Inflammatory macrophage treated with lipopolysaccharide for 1 hour (primary cell): Measurements from ENCODE around the gene FAM25G.
"Not testable (repeated sequence)": the region's sequence is repeated elsewhere in the genome, so short reads cannot be mapped to it uniquely, and the experiment has no call there.

Experiments
- DNase-seq, 2 donors: peaks; one replicate each; pipeline ENCODE4 v3.0.0-alpha.2; 2020 to 2022

FAM25G gene

GRCh38 chr10:47462577-47463358 lies 28.7 kb downstream of the FAM25G start:
- DNase-seq = not testable (repeated sequence)

- DNase-seq = peak; percentile 20 to 30
These were observed 30.2 kb downstream of the FAM25G start for GRCh38 chr10:47461261-47461687.

- no peak for DNase-seq
These were observed 32.9 kb downstream of the FAM25G start for GRCh38 chr10:47458466-47459154.

- no peak for DNase-seq
These were observed 33.7 kb downstream of the FAM25G start for GRCh38 chr10:47457826-47458225.

GRCh38 chr10:47457528-47457820 lies 34.0 kb downstream of the FAM25G start:
- no peak for DNase-seq

GRCh38 chr10:47456794-47457527 lies 34.5 kb downstream of the FAM25G start:
- no peak for DNase-seq

GRCh38 chr10:47456079-47456785 lies 35.3 kb downstream of the FAM25G start:
- no peak for DNase-seq

GRCh38 chr10:47455350-47456078 lies 36.0 kb downstream of the FAM25G start:
- not testable (repeated sequence) for DNase-seq

GRCh38 chr10:47454780-47455058 lies 36.8 kb downstream of the FAM25G start:
- DNase-seq = no peak

- DNase-seq = no peak
These were observed 37.3 kb downstream of the FAM25G start for GRCh38 chr10:47454008-47454779.

GRCh38 chr10:47453141-47454007 lies 38.1 kb downstream of the FAM25G start:
- no peak for DNase-seq

GRCh38 chr10:47452495-47453140 lies 38.9 kb downstream of the FAM25G start:
- no peak for DNase-seq

- no peak for DNase-seq
These were observed 39.5 kb downstream of the FAM25G start for GRCh38 chr10:47451998-47452494.

GRCh38 chr10:47451273-47451997 lies 40.1 kb downstream of the FAM25G start:
- no peak for DNase-seq

- no peak for DNase-seq
These were observed 41.1 kb downstream of the FAM25G start for GRCh38 chr10:47450442-47450841.

- DNase-seq = no peak
These were observed 41.5 kb downstream of the FAM25G start for GRCh38 chr10:47449979-47450378.

GRCh38 chr10:47449102-47449978 lies 42.2 kb downstream of the FAM25G start:
- DNase-seq = no peak

- no peak for DNase-seq
These were observed 43.8 kb downstream of the FAM25G start for GRCh38 chr10:47447705-47448104.
